ENCODE results near the gene SLC25A26. TPM values are rescaled to one million over a fixed set of nuclear protein-coding genes. Genes with fewer than 3 reads are reported as not detected.

The SLC25A26 gene
- polyA plus RNA-seq, 2 donors: 4.6 to 13.5 TPM

DNA sequence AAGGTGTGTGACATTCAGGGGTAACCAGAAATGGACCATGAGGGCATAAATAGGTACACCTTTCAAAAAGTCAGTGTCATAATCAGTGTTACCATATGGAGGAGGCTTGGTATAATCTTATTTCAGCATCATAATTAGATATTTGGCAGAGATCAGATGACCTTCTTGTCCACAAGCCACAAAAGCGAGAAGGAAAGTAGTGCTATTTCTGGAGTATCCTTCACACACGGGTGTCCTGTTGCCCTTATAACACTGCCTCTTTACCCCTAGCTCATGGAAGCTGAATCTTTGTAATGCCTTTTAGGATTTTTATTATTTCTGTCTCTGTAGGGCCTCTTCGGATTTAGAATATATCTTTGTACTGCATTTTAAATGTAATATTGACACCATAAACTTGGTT is 147.2 kb downstream of the SLC25A26 start:
- Histone ChIP-seq H3K4me3 (ENCODE audit: low read depth in 1 of 2, low read length in 2 of 2) (no peak overlapping the region), H3K27ac (ENCODE audit: low read depth in 2 of 2, low read length in 1 of 2) (no peak overlapping the region), H3K36me3 (ENCODE audit: control insufficient read depth in 2 of 2, insufficient read depth in 2 of 2, low read length in 1 of 2) (peaks cover 0 to 4% of the 10 kb centered on the region in 2 donors), H3K27me3 (ENCODE audit: control insufficient read depth in 1 of 2, insufficient read depth in 2 of 2, low read length in 2 of 2) (no peaks in the 10 kb centered on the region), H3K4me1 (ENCODE audit: control insufficient read depth in 2 of 2, insufficient read depth in 2 of 2, low read length in 1 of 2) (no peaks in the 10 kb centered on the region), H3K9me3 (ENCODE audit: control insufficient read depth in 2 of 2, insufficient read depth in 1 of 2, low read depth in 1 of 2, low read length in 1 of 2) (no peaks in the 10 kb centered on the region)
- WGBS, 2 donors: 84 to 86% methylated on average over 3 of the region's 3 CpGs

DNA sequence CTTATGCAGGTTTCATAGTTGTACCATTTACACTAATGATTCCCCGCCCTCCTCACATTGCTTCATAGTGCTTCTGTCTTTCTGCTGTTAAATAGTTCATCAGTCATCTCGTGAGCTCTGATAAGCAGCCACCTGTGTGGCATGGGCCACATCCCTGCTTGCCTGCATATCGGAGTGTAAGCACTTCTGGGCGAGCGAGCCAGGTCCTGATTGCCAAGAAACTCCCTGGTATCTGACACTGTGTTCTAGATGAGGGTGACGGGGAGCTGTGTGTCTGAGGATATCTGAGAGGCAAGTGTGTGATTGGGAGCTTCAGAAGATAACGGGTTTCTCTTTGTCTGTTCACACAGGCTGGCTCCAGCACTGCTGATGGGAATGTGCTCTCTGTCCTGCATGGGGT is 149.4 kb downstream of the SLC25A26 start:
- peaks cover 0 to 4% of the 10 kb centered on the region in 2 donors for H3K36me3 ChIP-seq (ENCODE audit: control insufficient read depth in 2 of 2, insufficient read depth in 2 of 2, low read length in 1 of 2)
- no peaks in the 10 kb centered on the region for H3K9me3 ChIP-seq (ENCODE audit: control insufficient read depth in 2 of 2, insufficient read depth in 1 of 2, low read depth in 1 of 2, low read length in 1 of 2)
- no peaks in the 10 kb centered on the region for H3K4me1 ChIP-seq (ENCODE audit: control insufficient read depth in 2 of 2, insufficient read depth in 2 of 2, low read length in 1 of 2)
- 70 to 93% methylated on average over 7 of the region's 7 CpGs for WGBS, 2 donors
- H3K27ac ChIP-seq (ENCODE audit: low read depth in 2 of 2, low read length in 1 of 2): no peak overlapping the region
- no peaks in the 10 kb centered on the region for H3K27me3 ChIP-seq (ENCODE audit: control insufficient read depth in 1 of 2, insufficient read depth in 2 of 2, low read length in 2 of 2)
- H3K4me3 ChIP-seq (ENCODE audit: low read depth in 1 of 2, low read length in 2 of 2): no peak overlapping the region

GRCh38 chr3:66371432-66371831 is 150.6 kb downstream of the SLC25A26 start:
- no peaks in the 10 kb centered on the region for H3K4me1 ChIP-seq (ENCODE audit: control insufficient read depth in 2 of 2, insufficient read depth in 2 of 2, low read length in 1 of 2)
- H3K27ac ChIP-seq (ENCODE audit: low read depth in 2 of 2, low read length in 1 of 2): no peak overlapping the region
- 83% methylated on average over 7 of the region's 7 CpGs for WGBS, 2 donors
- peaks cover 0 to 4% of the 10 kb centered on the region in 2 donors for H3K36me3 ChIP-seq (ENCODE audit: control insufficient read depth in 2 of 2, insufficient read depth in 2 of 2, low read length in 1 of 2)
- H3K4me3 ChIP-seq (ENCODE audit: low read depth in 1 of 2, low read length in 2 of 2): no peak overlapping the region
- no peaks in the 10 kb centered on the region for H3K9me3 ChIP-seq (ENCODE audit: control insufficient read depth in 2 of 2, insufficient read depth in 1 of 2, low read depth in 1 of 2, low read length in 1 of 2)
- no peaks in the 10 kb centered on the region for H3K27me3 ChIP-seq (ENCODE audit: control insufficient read depth in 1 of 2, insufficient read depth in 2 of 2, low read length in 2 of 2)

- 77 to 84% methylated on average over 18 of the region's 18 CpGs for WGBS, 2 donors
- Histone ChIP-seq H3K9me3 (ENCODE audit: control insufficient read depth in 2 of 2, insufficient read depth in 1 of 2, low read depth in 1 of 2, low read length in 1 of 2) (no peaks in the 10 kb centered on the region), H3K27me3 (ENCODE audit: control insufficient read depth in 1 of 2, insufficient read depth in 2 of 2, low read length in 2 of 2) (no peaks in the 10 kb centered on the region), H3K4me3 (ENCODE audit: low read depth in 1 of 2, low read length in 2 of 2) (no peak overlapping the region), H3K36me3 (ENCODE audit: control insufficient read depth in 2 of 2, insufficient read depth in 2 of 2, low read length in 1 of 2) (peaks cover 7 to 8% of the 10 kb centered on the region in 2 donors), H3K27ac (ENCODE audit: low read depth in 2 of 2, low read length in 1 of 2) (no peak overlapping the region), H3K4me1 (ENCODE audit: control insufficient read depth in 2 of 2, insufficient read depth in 2 of 2, low read length in 1 of 2) (no peaks in the 10 kb centered on the region)
Observed at GRCh38 chr3:66372681-66373350, 152.0 kb downstream of the SLC25A26 start.

DNA sequence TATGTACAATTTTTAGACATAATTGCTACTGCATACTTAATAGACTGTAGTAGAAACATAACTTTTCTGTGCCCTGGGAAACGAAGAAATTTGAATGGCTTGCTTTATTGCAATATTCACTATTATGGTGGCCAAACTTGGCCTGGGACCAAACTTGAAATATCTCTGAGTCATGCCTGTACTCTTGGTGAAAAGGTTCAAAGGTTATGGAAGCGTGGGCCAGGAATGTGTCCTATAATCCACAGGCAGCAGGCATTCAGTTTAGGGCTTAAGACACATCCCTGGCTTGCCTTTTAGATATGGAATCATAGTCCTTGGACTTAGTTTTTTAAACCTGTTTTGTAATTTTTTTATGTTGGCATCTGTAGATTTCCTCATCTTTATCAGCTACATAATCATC is 155.8 kb downstream of the SLC25A26 start:
- 66 to 71% methylated on average over 2 of the region's 2 CpGs for WGBS, 2 donors
- no peaks in the 10 kb centered on the region for H3K4me1 ChIP-seq (ENCODE audit: control insufficient read depth in 2 of 2, insufficient read depth in 2 of 2, low read length in 1 of 2)
- H3K9me3 ChIP-seq (ENCODE audit: control insufficient read depth in 2 of 2, insufficient read depth in 1 of 2, low read depth in 1 of 2, low read length in 1 of 2): no peaks in the 10 kb centered on the region
- no peak overlapping the region for H3K27ac ChIP-seq (ENCODE audit: low read depth in 2 of 2, low read length in 1 of 2)
- no peak overlapping the region for H3K4me3 ChIP-seq (ENCODE audit: low read depth in 1 of 2, low read length in 2 of 2)
- peaks cover 21 to 27% of the 10 kb centered on the region in 2 donors for H3K36me3 ChIP-seq (ENCODE audit: control insufficient read depth in 2 of 2, insufficient read depth in 2 of 2, low read length in 1 of 2)
- no peaks in the 10 kb centered on the region for H3K27me3 ChIP-seq (ENCODE audit: control insufficient read depth in 1 of 2, insufficient read depth in 2 of 2, low read length in 2 of 2)

GRCh38 chr3:66377800-66378199 is 157.0 kb downstream of the SLC25A26 start:
- Histone ChIP-seq H3K27ac (ENCODE audit: low read depth in 2 of 2, low read length in 1 of 2) (peak overlapping the region in 1 of 2 donors; percentile 15), H3K9me3 (ENCODE audit: control insufficient read depth in 2 of 2, insufficient read depth in 1 of 2, low read depth in 1 of 2, low read length in 1 of 2) (no peaks in the 10 kb centered on the region), H3K4me1 (ENCODE audit: control insufficient read depth in 2 of 2, insufficient read depth in 2 of 2, low read length in 1 of 2) (no peaks in the 10 kb centered on the region), H3K4me3 (ENCODE audit: low read depth in 1 of 2, low read length in 2 of 2) (no peak overlapping the region), H3K27me3 (ENCODE audit: control insufficient read depth in 1 of 2, insufficient read depth in 2 of 2, low read length in 2 of 2) (no peaks in the 10 kb centered on the region), H3K36me3 (ENCODE audit: control insufficient read depth in 2 of 2, insufficient read depth in 2 of 2, low read length in 1 of 2) (peaks cover 32 to 33% of the 10 kb centered on the region in 2 donors)
- 94% methylated on average over 5 of the region's 5 CpGs for WGBS, 2 donors

DNA sequence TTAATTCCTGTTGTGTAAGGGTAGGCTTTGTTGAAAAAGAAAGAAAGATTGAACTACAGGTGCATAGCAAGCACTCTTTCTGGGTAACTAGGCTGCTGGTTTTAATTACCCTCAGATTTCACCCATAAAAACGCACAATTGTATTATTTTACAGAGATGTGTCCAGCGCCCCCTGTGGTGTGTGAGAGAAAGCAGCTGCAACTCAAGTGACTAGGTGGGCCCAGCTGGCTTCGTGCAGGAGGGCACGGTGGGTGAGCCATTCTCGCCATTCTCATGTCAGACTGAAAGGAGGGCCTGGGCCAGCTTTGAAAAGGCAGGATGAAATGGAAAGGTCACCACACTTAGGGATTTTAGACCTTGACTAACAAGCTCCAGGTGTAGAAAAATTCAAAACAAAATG is 157.5 kb downstream of the SLC25A26 start:
- WGBS, 2 donors: 78 to 80% methylated on average over 5 of the region's 5 CpGs
- Histone ChIP-seq H3K4me1 (ENCODE audit: control insufficient read depth in 2 of 2, insufficient read depth in 2 of 2, low read length in 1 of 2) (no peaks in the 10 kb centered on the region), H3K27ac (ENCODE audit: low read depth in 2 of 2, low read length in 1 of 2) (no peak overlapping the region), H3K27me3 (ENCODE audit: control insufficient read depth in 1 of 2, insufficient read depth in 2 of 2, low read length in 2 of 2) (no peaks in the 10 kb centered on the region), H3K9me3 (ENCODE audit: control insufficient read depth in 2 of 2, insufficient read depth in 1 of 2, low read depth in 1 of 2, low read length in 1 of 2) (no peaks in the 10 kb centered on the region), H3K36me3 (ENCODE audit: control insufficient read depth in 2 of 2, insufficient read depth in 2 of 2, low read length in 1 of 2) (peaks cover 36 to 37% of the 10 kb centered on the region in 2 donors), H3K4me3 (ENCODE audit: low read depth in 1 of 2, low read length in 2 of 2) (no peak overlapping the region)

- Histone ChIP-seq H3K9me3 (ENCODE audit: control insufficient read depth in 2 of 2, insufficient read depth in 1 of 2, low read depth in 1 of 2, low read length in 1 of 2) (peaks cover 0 to 3% of the 10 kb centered on the region in 2 donors), H3K4me1 (ENCODE audit: control insufficient read depth in 2 of 2, insufficient read depth in 2 of 2, low read length in 1 of 2) (no peaks in the 10 kb centered on the region), H3K27me3 (ENCODE audit: control insufficient read depth in 1 of 2, insufficient read depth in 2 of 2, low read length in 2 of 2) (no peaks in the 10 kb centered on the region), H3K36me3 (ENCODE audit: control insufficient read depth in 2 of 2, insufficient read depth in 2 of 2, low read length in 1 of 2) (peaks cover 40 to 47% of the 10 kb centered on the region in 2 donors), H3K4me3 (ENCODE audit: low read depth in 1 of 2, low read length in 2 of 2) (no peak overlapping the region), H3K27ac (ENCODE audit: low read depth in 2 of 2, low read length in 1 of 2) (no peak overlapping the region)
- WGBS, 2 donors: 95 to 97% methylated on average over 9 of the region's 9 CpGs
Observed at GRCh38 chr3:66379565-66379964, 158.8 kb downstream of the SLC25A26 start.

DNA sequence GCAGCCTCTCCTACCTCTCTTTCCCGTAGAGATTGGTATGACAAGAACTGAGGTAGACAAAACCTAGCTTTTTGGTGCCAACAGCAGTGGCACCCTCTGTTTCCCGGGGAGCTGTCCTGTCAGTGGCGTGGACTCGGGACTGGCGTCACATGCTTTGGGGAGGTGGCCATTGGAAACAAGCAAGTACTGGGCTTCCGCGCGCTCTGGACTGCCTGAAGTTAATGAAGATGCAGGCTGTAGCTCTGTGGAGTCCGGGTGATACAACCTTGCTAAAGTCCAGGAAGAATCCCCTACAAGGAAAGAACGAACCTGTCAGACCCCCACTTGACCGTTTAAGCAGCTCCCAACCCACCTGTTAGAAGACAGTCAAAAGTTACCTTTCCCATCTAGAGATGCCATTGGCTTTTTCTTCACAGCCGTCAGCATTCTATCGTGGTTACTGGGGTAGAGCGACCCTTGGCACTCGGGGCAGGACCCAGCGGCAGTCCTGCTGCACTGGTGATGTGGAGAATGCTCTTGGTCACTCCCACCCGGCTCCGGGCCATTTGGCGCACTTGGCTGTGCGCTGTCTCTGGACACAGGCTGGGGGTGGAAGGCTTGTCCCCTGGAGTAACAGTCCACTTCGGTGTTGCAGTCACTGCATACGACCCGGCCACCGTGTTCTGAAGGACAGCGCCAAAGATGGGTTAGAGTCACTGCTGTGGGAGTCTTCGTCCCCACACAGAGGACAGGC is 159.6 kb downstream of the SLC25A26 start:
- Histone ChIP-seq H3K27ac (ENCODE audit: low read depth in 2 of 2, low read length in 1 of 2) (no peak overlapping the region), H3K4me3 (ENCODE audit: low read depth in 1 of 2, low read length in 2 of 2) (no peak overlapping the region), H3K36me3 (ENCODE audit: control insufficient read depth in 2 of 2, insufficient read depth in 2 of 2, low read length in 1 of 2) (peaks cover 42 to 52% of the 10 kb centered on the region in 2 donors), H3K9me3 (ENCODE audit: control insufficient read depth in 2 of 2, insufficient read depth in 1 of 2, low read depth in 1 of 2, low read length in 1 of 2) (peaks cover 0 to 5% of the 10 kb centered on the region in 2 donors), H3K4me1 (ENCODE audit: control insufficient read depth in 2 of 2, insufficient read depth in 2 of 2, low read length in 1 of 2) (no peaks in the 10 kb centered on the region), H3K27me3 (ENCODE audit: control insufficient read depth in 1 of 2, insufficient read depth in 2 of 2, low read length in 2 of 2) (no peaks in the 10 kb centered on the region)
- 94 to 96% methylated on average over 26 of the region's 26 CpGs for WGBS, 2 donors
